GM23338 (cell line): ENCODE data around the gene GAS6. TPM values are rescaled to one million over a fixed set of nuclear protein-coding genes. Genes with fewer than 3 reads are reported as not detected.

Experiments
- ATAC-seq: fragments of 200-7000 bp; cut with Tn5 transposase; 3 replicates; pipeline ENCODE4 v1.9.1; 2020
- DNase-seq: peaks from one replicate; pipeline ENCODE4 v3.0.0-alpha.2; 2015; ENCODE audit warnings: low spot score
- H2AFZ ChIP-seq: fragments of 200-600 bp; sonication (generic); 2 replicates; pipeline ENCODE4 v1.8.0; 2016; ENCODE audit warnings: antibody characterized with exemption, mild to moderate bottlenecking, moderate library complexity
- H3F3A ChIP-seq: fragments of 200-600 bp; sonication (generic); replicated peaks from 2 replicates; pipeline ENCODE4 v1.8.0; 2017; ENCODE audit warnings: antibody characterized with exemption, mixed run types, low read depth
- H3K27ac ChIP-seq: fragments of 200-600 bp; sonication (generic); 2 replicates; pipeline ENCODE4 v1.6.1; 2016; ENCODE audit warnings: low read depth
- H3K27me3 ChIP-seq: fragments of 200-600 bp; sonication (generic); 2 replicates; pipeline ENCODE4 v1.8.0; 2016; ENCODE audit warnings: mild to moderate bottlenecking, mixed run types, moderate library complexity; ENCODE audit not compliant: insufficient read depth
- H3K36me3 ChIP-seq: fragments of 200-600 bp; sonication (generic); 2 replicates; pipeline ENCODE4 v1.8.0; 2016; ENCODE audit warnings: mild to moderate bottlenecking; ENCODE audit not compliant: insufficient read depth
- H3K4me1 ChIP-seq: fragments of 200-600 bp; sonication (generic); 2 replicates; pipeline ENCODE4 v1.8.0; 2016; ENCODE audit warnings: mild to moderate bottlenecking, moderate library complexity; ENCODE audit not compliant: insufficient read depth
- H3K4me2 ChIP-seq: fragments of 200-600 bp; sonication (generic); 2 replicates; pipeline ENCODE4 v1.7.1; 2017; ENCODE audit warnings: mixed run types
- H3K4me3 ChIP-seq: fragments of 200-600 bp; sonication (generic); 2 replicates; pipeline ENCODE4 v1.6.1; 2016; ENCODE audit warnings: mixed run types
- H3K79me2 ChIP-seq: fragments of 200-600 bp; sonication (generic); replicated peaks from 2 replicates; pipeline ENCODE4 v1.8.0; 2017; ENCODE audit warnings: mild to moderate bottlenecking; ENCODE audit not compliant: insufficient read depth
- H3K9me2 ChIP-seq: fragments of 200-600 bp; sonication (generic); 2 replicates; pipeline ENCODE4 v1.8.0; 2017; ENCODE audit not compliant: insufficient read depth
- H4K20me1 ChIP-seq: fragments of 200-600 bp; sonication (generic); replicated peaks from 2 replicates; pipeline ENCODE4 v1.8.0; 2017; ENCODE audit warnings: mild to moderate bottlenecking; ENCODE audit not compliant: insufficient read depth
- H3K27ac Mint-ChIP-seq: 2 replicates; pipeline ENCODE4 v1.8.0; 2020; ENCODE audit warnings: inconsistent platforms, mild to moderate bottlenecking, moderate library complexity, mixed read lengths
- H3K27me3 Mint-ChIP-seq: 3 replicates; pipeline ENCODE4 v1.8.0; 2022; ENCODE audit warnings: low read depth, mild to moderate bottlenecking, moderate library complexity, mixed read lengths, inconsistent platforms; ENCODE audit not compliant: insufficient read depth, poor library complexity
- H3K36me3 Mint-ChIP-seq: 3 replicates; pipeline ENCODE4 v1.8.0; 2021; ENCODE audit warnings: low read depth, mild to moderate bottlenecking, inconsistent platforms, moderate library complexity, mixed read lengths
- H3K4me1 Mint-ChIP-seq: 3 replicates; pipeline ENCODE4 v1.8.0; 2020; ENCODE audit warnings: mild to moderate bottlenecking, inconsistent platforms, mixed read lengths
- H3K4me3 Mint-ChIP-seq: 3 replicates; pipeline ENCODE4 v1.8.0; 2021; ENCODE audit warnings: moderate library complexity, mild to moderate bottlenecking, inconsistent platforms, mixed read lengths
- H3K9me3 Mint-ChIP-seq: 3 replicates; pipeline ENCODE4 v1.8.0; 2020; ENCODE audit warnings: moderate library complexity, mild to moderate bottlenecking, inconsistent platforms, mixed read lengths
- CREB1 ChIP-seq: fragments of 250-450 bp; sonication (Bioruptor Pico); IDR thresholded peaks from 2 replicates; pipeline ENCODE4 v1.5.0; 2020; ENCODE audit warnings: low read depth, mild to moderate bottlenecking, moderate library complexity
- CTCF ChIP-seq, 2 experiments: fragments of 200-600 bp in 1 of 2; sonication (generic) in 1 of 2; conservative IDR thresholded peaks; 2 replicates each; pipeline versions ENCODE4 v1.5.1 to v1.6.1; 2016 to 2017; ENCODE audit warnings: antibody characterized with exemption in 2 of 2, low read depth in 2 of 2, mild to moderate bottlenecking in 2 of 2, moderate library complexity in 1 of 2
- ETS1 ChIP-seq: IDR thresholded peaks from 2 replicates; pipeline ENCODE4 v1.6.1; 2016; ENCODE audit warnings: antibody characterized with exemption
- EZH2 ChIP-seq: fragments of 200-600 bp; sonication (generic); IDR thresholded peaks from one replicate; pipeline ENCODE4 v1.8.0; 2017; ENCODE audit warnings: antibody characterized with exemption, mild to moderate bottlenecking, low read depth; ENCODE audit not compliant: unreplicated experiment
- EZH2phosphoT487 ChIP-seq: fragments of 200-600 bp; sonication (generic); IDR thresholded peaks from one replicate; pipeline ENCODE4 v1.8.1; 2018; ENCODE audit warnings: antibody characterized with exemption; ENCODE audit not compliant: unreplicated experiment
- JUNB ChIP-seq: IDR thresholded peaks from one replicate; pipeline ENCODE4 v1.6.1; 2016; ENCODE audit warnings: antibody characterized with exemption; ENCODE audit not compliant: unreplicated experiment
- NANOG ChIP-seq: IDR thresholded peaks from 2 replicates; pipeline ENCODE4 v1.6.1; 2016; ENCODE audit warnings: antibody characterized with exemption, borderline replicate concordance
- POLR2AphosphoS5 ChIP-seq: IDR thresholded peaks from 2 replicates; pipeline ENCODE4 v1.6.1; 2016; ENCODE audit warnings: antibody characterized with exemption, low read depth
- REST ChIP-seq: IDR thresholded peaks from one replicate; pipeline ENCODE4 v1.6.1; 2018; ENCODE audit warnings: antibody characterized with exemption; ENCODE audit not compliant: unreplicated experiment
- STAT1 ChIP-seq: IDR thresholded peaks from one replicate; pipeline ENCODE4 v1.6.1; 2016; ENCODE audit warnings: antibody characterized with exemption; ENCODE audit not compliant: unreplicated experiment
- ZNF114 ChIP-seq: fragments of 250-450 bp; sonication (Bioruptor Pico); IDR thresholded peaks from 2 replicates; pipeline ENCODE4 v1.5.0; 2020; ENCODE audit warnings: mild to moderate bottlenecking, moderate library complexity
- ZNF331 ChIP-seq: fragments of 250-450 bp; sonication (Bioruptor Pico); IDR thresholded peaks from 2 replicates; pipeline ENCODE4 v1.5.0; 2020; ENCODE audit warnings: low read depth, mild to moderate bottlenecking, moderate library complexity
- polyA plus RNA-seq: library from polyadenylated mRNA; unstranded; fragments of >200 nt; fragmentation: Nextera tagmentation; extraction: Ambion mirVana; gene quantifications from 2 replicates; pipeline ENCODE4 v1.2.1, GENCODE V29; 2016
- total RNA-seq: library from RNA; depleted of rRNA; stranded (reverse); fragments of >200 nt; shearing (Covaris generic); gene quantifications from 2 replicates; pipeline ENCODE4 v1.2.3, GENCODE V29; 2014
- TF ChIP-seq, protein P1 (sequence below): fragments of 250-450 bp; sonication (Bioruptor Pico); IDR thresholded peaks from 2 replicates; pipeline ENCODE4 v1.5.0; 2020; ENCODE audit warnings: mild to moderate bottlenecking, moderate library complexity

GAS6 gene
- total and polyA plus RNA-seq, 2 experiments from 2014 or later, result 7.9 to 21.2 TPM

DNA sequence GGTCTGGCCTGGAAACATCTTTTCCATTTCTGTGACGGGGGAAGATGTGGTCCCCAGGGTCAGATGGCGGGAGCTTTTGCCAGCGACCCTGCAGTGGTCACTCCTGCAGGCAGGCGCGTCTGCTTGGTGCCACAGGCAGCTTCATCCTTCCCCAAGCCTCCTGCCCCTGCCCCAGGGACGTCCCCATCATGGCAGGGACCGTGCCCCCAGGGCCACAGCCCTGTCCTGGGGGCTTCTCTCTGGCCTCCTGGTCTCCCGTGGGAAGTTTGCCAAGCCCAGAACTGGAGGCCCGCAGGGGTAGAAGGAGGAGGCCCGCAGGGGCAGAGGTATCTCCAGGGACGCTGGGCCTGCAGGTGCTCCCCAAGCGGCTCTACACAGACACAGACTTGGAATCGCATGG lies 57.4 kb downstream of the GAS6 start:
- Histone ChIP-seq H3F3A (no peaks in the 10 kb centered on the region), H2AFZ (no peak overlapping the region), H3K27ac (no peak overlapping the region), H4K20me1 (no peaks in the 10 kb centered on the region), H3K9me2 (no peaks in the 10 kb centered on the region), H3K27me3 (no peaks in the 10 kb centered on the region), H3K4me1 (no peaks in the 10 kb centered on the region), H3K79me2 (no peaks in the 10 kb centered on the region), H3K4me2 (no peak overlapping the region), H3K4me3 (no peak overlapping the region), H3K36me3 (no peaks in the 10 kb centered on the region)
- TF ChIP-seq ETS1 (no peak), CTCF (conservative IDR thresholded peaks at IDR 0.05; ENCODE audit: low read depth in 2 of 2) (no peak), CREB1 (CRISPR knock-in tag) (no peak), EZH2phosphoT487 (no peak), ZNF114 (no peak), REST (no peak), NANOG (no peak), EZH2 (no peak), ZNF331 (CRISPR knock-in tag) (no peak), STAT1 (no peak), JUNB (no peak), POLR2AphosphoS5 (no peak)
- TF ChIP-seq, protein P1, sequence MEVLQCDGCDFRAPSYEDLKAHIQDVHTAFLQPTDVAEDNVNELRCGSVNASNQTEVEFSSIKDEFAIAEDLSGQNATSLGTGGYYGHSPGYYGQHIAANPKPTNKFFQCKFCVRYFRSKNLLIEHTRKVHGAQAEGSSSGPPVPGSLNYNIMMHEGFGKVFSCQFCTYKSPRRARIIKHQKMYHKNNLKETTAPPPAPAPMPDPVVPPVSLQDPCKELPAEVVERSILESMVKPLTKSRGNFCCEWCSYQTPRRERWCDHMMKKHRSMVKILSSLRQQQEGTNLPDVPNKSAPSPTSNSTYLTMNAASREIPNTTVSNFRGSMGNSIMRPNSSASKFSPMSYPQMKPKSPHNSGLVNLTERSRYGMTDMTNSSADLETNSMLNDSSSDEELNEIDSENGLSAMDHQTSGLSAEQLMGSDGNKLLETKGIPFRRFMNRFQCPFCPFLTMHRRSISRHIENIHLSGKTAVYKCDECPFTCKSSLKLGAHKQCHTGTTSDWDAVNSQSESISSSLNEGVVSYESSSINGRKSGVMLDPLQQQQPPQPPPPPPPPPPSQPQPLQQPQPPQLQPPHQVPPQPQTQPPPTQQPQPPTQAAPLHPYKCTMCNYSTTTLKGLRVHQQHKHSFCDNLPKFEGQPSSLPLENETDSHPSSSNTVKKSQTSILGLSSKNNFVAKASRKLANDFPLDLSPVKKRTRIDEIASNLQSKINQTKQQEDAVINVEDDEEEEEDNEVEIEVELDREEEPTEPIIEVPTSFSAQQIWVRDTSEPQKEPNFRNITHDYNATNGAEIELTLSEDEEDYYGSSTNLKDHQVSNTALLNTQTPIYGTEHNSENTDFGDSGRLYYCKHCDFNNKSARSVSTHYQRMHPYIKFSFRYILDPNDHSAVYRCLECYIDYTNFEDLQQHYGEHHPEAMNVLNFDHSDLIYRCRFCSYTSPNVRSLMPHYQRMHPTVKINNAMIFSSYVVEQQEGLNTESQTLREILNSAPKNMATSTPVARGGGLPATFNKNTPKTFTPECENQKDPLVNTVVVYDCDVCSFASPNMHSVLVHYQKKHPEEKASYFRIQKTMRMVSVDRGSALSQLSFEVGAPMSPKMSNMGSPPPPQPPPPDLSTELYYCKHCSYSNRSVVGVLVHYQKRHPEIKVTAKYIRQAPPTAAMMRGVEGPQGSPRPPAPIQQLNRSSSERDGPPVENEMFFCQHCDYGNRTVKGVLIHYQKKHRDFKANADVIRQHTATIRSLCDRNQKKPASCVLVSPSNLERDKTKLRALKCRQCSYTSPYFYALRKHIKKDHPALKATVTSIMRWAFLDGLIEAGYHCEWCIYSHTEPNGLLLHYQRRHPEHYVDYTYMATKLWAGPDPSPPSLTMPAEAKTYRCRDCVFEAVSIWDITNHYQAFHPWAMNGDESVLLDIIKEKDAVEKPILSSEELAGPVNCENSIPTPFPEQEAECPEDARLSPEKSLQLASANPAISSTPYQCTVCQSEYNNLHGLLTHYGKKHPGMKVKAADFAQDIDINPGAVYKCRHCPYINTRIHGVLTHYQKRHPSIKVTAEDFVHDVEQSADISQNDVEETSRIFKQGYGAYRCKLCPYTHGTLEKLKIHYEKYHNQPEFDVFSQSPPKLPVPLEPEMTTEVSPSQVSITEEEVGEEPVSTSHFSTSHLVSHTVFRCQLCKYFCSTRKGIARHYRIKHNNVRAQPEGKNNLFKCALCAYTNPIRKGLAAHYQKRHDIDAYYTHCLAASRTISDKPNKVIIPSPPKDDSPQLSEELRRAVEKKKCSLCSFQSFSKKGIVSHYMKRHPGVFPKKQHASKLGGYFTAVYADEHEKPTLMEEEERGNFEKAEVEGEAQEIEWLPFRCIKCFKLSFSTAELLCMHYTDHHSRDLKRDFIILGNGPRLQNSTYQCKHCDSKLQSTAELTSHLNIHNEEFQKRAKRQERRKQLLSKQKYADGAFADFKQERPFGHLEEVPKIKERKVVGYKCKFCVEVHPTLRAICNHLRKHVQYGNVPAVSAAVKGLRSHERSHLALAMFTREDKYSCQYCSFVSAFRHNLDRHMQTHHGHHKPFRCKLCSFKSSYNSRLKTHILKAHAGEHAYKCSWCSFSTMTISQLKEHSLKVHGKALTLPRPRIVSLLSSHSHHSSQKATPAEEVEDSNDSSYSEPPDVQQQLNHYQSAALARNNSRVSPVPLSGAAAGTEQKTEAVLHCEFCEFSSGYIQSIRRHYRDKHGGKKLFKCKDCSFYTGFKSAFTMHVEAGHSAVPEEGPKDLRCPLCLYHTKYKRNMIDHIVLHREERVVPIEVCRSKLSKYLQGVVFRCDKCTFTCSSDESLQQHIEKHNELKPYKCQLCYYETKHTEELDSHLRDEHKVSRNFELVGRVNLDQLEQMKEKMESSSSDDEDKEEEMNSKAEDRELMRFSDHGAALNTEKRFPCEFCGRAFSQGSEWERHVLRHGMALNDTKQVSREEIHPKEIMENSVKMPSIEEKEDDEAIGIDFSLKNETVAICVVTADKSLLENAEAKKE, result no peak
- DNase-seq, result no peak
- Mint-ChIP-seq H3K27me3 (peaks cover 12% of the 10 kb centered on the region), H3K4me3 (no peak overlapping the region), H3K27ac (no peak overlapping the region), H3K4me1 (no peaks in the 10 kb centered on the region), H3K36me3 (peaks cover 9% of the 10 kb centered on the region; the same call in 2 of the 3 replicates), H3K9me3 (peaks cover 18% of the 10 kb centered on the region)
- no peak for ATAC-seq
